Retinal pigment epithelial cell (primary cell): Measurements from ENCODE around the gene LRPAP1.

Experiments
- DNase-seq: peaks from one replicate; pipeline ENCODE4 v3.0.0-alpha.2; 2010; ENCODE audit warnings: low read depth
- H3K4me3 ChIP-seq: 2 replicates; pipeline ENCODE4 v1.5.1; 2011; ENCODE audit warnings: mild to moderate bottlenecking, low read length, control low read depth, moderate library complexity
- CTCF ChIP-seq: conservative IDR thresholded peaks from 2 replicates; pipeline ENCODE4 v1.5.1; 2011; ENCODE audit warnings: low read depth, low read length, control low read depth, inconsistent platforms

Gene LRPAP1

GRCh38 chr4:3527101-3527913 lies 4.9 kb downstream of the LRPAP1 start:
- TF ChIP-seq CTCF = no peak
- DNase-seq = no peak
- no peak overlapping the region for H3K4me3 ChIP-seq

DNA sequence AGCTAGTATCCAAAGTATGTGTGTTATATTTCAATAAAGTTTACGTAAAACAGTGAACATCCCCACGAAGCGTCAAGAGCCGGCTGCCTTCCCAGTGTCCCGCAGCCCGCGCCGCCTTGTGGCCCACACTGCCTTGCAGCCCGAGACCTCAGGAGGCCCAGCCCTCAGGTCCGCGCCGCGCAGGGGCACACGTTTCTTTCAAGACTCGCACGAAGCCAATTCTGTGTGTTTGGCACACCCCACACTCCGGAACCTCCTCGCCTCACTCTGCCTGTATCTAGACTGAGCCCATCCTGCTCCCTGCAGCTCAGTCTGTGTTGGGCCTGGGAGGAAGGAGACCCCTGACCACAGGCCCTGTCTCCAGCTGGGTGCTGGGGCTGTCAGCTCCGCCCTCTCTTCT lies 5.8 kb downstream of the LRPAP1 start:
- H3K4me3 ChIP-seq = no peak overlapping the region
- no peak for DNase-seq
- no peak for TF ChIP-seq CTCF

- TF ChIP-seq CTCF = no peak
- H3K4me3 ChIP-seq = no peak overlapping the region
- DNase-seq = no peak
These were observed 6.4 kb downstream of the LRPAP1 start for GRCh38 chr4:3525532-3526430.

- TF ChIP-seq CTCF = no peak
- DNase-seq = no peak
- no peak overlapping the region for H3K4me3 ChIP-seq
These were observed 7.3 kb downstream of the LRPAP1 start for GRCh38 chr4:3524920-3525319.

DNA sequence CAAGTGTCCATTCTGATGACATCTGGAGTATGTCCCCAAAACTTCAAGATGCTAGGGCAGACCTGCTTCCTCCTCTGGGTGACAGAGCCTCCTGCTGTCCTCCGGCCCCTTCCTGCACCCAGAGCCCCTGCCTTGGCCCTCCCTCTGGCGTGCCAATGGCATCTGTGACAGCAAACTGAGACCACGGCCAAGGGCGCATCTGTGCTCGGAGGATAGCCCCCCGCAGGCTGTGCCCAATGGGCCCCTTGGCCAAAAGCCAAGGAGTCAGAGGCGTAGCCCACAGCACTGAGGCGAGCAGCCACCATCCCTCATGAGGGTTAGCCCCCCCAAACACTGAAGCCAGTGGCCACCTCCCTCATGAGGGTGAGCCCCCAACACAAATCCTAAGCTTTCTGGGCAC lies 7.9 kb downstream of the LRPAP1 start:
- TF ChIP-seq CTCF = no peak
- H3K4me3 ChIP-seq = no peak overlapping the region
- no peak for DNase-seq

DNA sequence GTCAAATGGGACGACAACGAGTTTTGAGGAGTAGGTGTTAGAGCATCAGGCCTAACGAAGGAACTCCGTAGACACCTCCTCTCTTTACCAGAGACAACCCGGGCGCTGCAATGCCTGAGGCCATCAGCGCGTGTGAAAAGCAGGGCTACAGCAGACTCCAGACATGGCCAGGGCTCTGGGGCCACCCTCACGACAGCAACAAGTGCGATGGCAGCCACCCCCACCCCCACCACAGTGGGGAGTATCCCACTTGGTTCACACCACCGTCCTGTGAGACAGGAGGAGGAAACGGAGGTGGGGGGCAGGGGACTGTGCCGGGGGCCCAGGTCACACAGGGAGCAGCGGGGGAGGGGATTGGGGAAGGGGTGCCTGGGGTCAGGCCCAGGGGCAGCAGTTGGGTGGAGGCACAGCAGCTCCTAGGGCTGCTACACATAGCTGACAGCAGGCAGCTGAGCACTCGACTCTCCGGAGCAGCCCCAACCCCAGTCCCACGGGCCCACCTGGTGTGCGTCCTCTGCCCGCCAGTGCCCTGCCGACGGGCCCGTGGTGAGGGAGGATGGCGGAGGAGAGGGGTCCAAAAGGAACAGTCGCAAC lies 8.5 kb downstream of the LRPAP1 start:
- TF ChIP-seq CTCF = no peak
- no peak overlapping the region for H3K4me3 ChIP-seq
- no peak for DNase-seq
